Caco-2 (cell line): Measurements from ENCODE around the gene NFATC2. TPM values are rescaled to one million over a fixed set of nuclear protein-coding genes. Genes with fewer than 3 reads are reported as not detected.

Experiments
- BruUV-seq: library from RNA; stranded (reverse); fragments of 400-500 nt; replicated peaks from 2 replicates; lab custom pipeline; 2021; lab: Mats Ljungman, UMichigan
- CTCF ChIA-PET: fragments of 300-600 bp; sonication (Branson Sonifier 250); formaldehyde crosslinking; loops from one replicate; lab custom pipeline; 2022; ENCODE audit warnings: antibody characterized with exemption; lab: Charles Lee
- POLR2A ChIA-PET: fragments of 300-600 bp; sonication (Branson Sonifier 250); formaldehyde crosslinking; loops from one replicate; lab custom pipeline; 2022; ENCODE audit warnings: antibody characterized with exemption; lab: Charles Lee
- DNase-seq, 2 experiments: peaks; one replicate each; pipeline versions ENCODE4 v3.0.0 to v3.0.0-alpha.2; 2020 to 2022
- H3K27me3 ChIP-seq: replicated peaks from 2 replicates; pipeline ENCODE4 v1.6.0; 2011; ENCODE audit warnings: low read length; ENCODE audit not compliant: control insufficient read depth, insufficient read depth
- H3K36me3 ChIP-seq: 2 replicates; pipeline ENCODE4 v1.5.1; 2011; ENCODE audit warnings: low read length; ENCODE audit not compliant: control insufficient read depth, insufficient read depth
- H3K4me1 ChIP-seq: fragments of 250-450 bp; sonication (Bioruptor Pico); 2 replicates; pipeline ENCODE4 v1.5.1; 2020; ENCODE audit warnings: mild to moderate bottlenecking
- H3K4me3 ChIP-seq: 2 replicates; pipeline ENCODE4 v1.5.1; 2011; ENCODE audit warnings: low read depth, mild to moderate bottlenecking, control low read depth, low read length
- H3K9me3 ChIP-seq: fragments of 250-450 bp; sonication (Bioruptor Pico); 2 replicates; pipeline ENCODE4 v1.5.1; 2020; ENCODE audit warnings: mild to moderate bottlenecking, moderate library complexity
- H3K27ac Mint-ChIP-seq: one replicate; pipeline ENCODE4 v1.8.0; 2022; ENCODE audit warnings: mixed read lengths; ENCODE audit not compliant: unreplicated experiment
- H3K27me3 Mint-ChIP-seq: one replicate; pipeline ENCODE4 v1.8.0; 2022; ENCODE audit warnings: mixed read lengths; ENCODE audit not compliant: insufficient read depth, unreplicated experiment
- H3K36me3 Mint-ChIP-seq: one replicate; pipeline ENCODE4 v1.8.0; 2022; ENCODE audit warnings: mild to moderate bottlenecking, mixed read lengths; ENCODE audit not compliant: insufficient read depth, unreplicated experiment
- H3K4me1 Mint-ChIP-seq: one replicate; pipeline ENCODE4 v1.8.0; 2022; ENCODE audit warnings: low read depth, mixed read lengths; ENCODE audit not compliant: unreplicated experiment
- H3K4me3 Mint-ChIP-seq: one replicate; pipeline ENCODE4 v1.8.0; 2022; ENCODE audit warnings: mild to moderate bottlenecking, moderate library complexity, mixed read lengths; ENCODE audit not compliant: unreplicated experiment
- H3K9me3 Mint-ChIP-seq: one replicate; pipeline ENCODE4 v1.8.0; 2022; ENCODE audit warnings: mixed read lengths; ENCODE audit not compliant: unreplicated experiment
- CTCF ChIP-seq, 2 experiments: fragments of 200-600 bp in 1 of 2; IDR thresholded peaks; 1 replicate in 1 of 2; 2 replicates in 1 of 2; pipeline versions ENCODE4 v1.5.1 to v1.8.0; 2011 to 2022; ENCODE audit warnings: antibody characterized with exemption in 1 of 2, control low read depth in 1 of 2, inconsistent platforms in 1 of 2, low read depth in 1 of 2, low read length in 1 of 2, mild to moderate bottlenecking in 1 of 2, moderate library complexity in 1 of 2; ENCODE audit not compliant: insufficient read depth in 1 of 2, severe bottlenecking in 1 of 2, unreplicated experiment in 1 of 2
- intact Hi-C: fragments of 100-400 bp; cut with micrococcal nuclease; formaldehyde crosslinking; loops from one replicate; pipeline ENCODE4 v1.10.0; 2022; ENCODE audit not compliant: unreplicated experiment
- total RNA-seq: library from RNA; stranded (reverse); gene quantifications from 2 replicates; pipeline ENCODE4 v1.2.3, GENCODE V29; 2022

Gene NFATC2
- total RNA-seq, 1 experiment from 2014 or later = 20.8 TPM

- no peak overlapping the region for H3K4me3 Mint-ChIP-seq
- ChIA-PET POLR2A (no interaction called here), CTCF (interaction anchor here (0.8 to 2.3 kb wide), 2 partner anchors 152 to 184 kb away, joined by 3 to 6 read pairs; no protein-coding TSS in a partner anchor)
- no peak for DNase-seq
- H3K9me3 Mint-ChIP-seq = no peaks in the 10 kb centered on the region
- Histone ChIP-seq H3K9me3 (no peaks in the 10 kb centered on the region), H3K4me1 (no peaks in the 10 kb centered on the region), H3K36me3 (peaks cover 5% of the 10 kb centered on the region; the same call in 1 of the 2 replicates), H3K4me3 (no peak overlapping the region), H3K27me3 (no peaks in the 10 kb centered on the region)
- no peak overlapping the region for H3K27ac Mint-ChIP-seq
- intact Hi-C loops = no loop called here
- no peaks in the 10 kb centered on the region for H3K27me3 Mint-ChIP-seq
- BruUV-seq = no TSS peak
- TF ChIP-seq CTCF (IDR thresholded peaks at IDR 0.05; ENCODE audit: insufficient read depth in 1 of 2, low read depth in 1 of 2, low read length in 1 of 2, severe bottlenecking in 1 of 2, unreplicated experiment in 1 of 2) = no peak
- H3K4me1 Mint-ChIP-seq = no peaks in the 10 kb centered on the region
- H3K36me3 Mint-ChIP-seq = peaks cover 14% of the 10 kb centered on the region
Observed at GRCh38 chr20:51410586-51411325, 131.8 kb downstream of the NFATC2 start.

GRCh38 chr20:51409192-51409880 lies 133.2 kb downstream of the NFATC2 start:
- no peak for DNase-seq
- Histone ChIP-seq H3K9me3 (no peaks in the 10 kb centered on the region), H3K36me3 (peaks cover 5% of the 10 kb centered on the region; the same call in 1 of the 2 replicates), H3K4me1 (no peaks in the 10 kb centered on the region), H3K4me3 (no peak overlapping the region), H3K27me3 (no peaks in the 10 kb centered on the region)
- no peaks in the 10 kb centered on the region for H3K4me1 Mint-ChIP-seq
- intact Hi-C loops = no loop called here
- CTCF ChIA-PET = no interaction called here
- no peak for TF ChIP-seq CTCF (IDR thresholded peaks at IDR 0.05; ENCODE audit: insufficient read depth in 1 of 2, low read depth in 1 of 2, low read length in 1 of 2, severe bottlenecking in 1 of 2, unreplicated experiment in 1 of 2)
- peaks cover 14% of the 10 kb centered on the region for H3K36me3 Mint-ChIP-seq
- BruUV-seq = no TSS peak
- H3K9me3 Mint-ChIP-seq = no peaks in the 10 kb centered on the region
- POLR2A ChIA-PET = no interaction called here
- H3K27me3 Mint-ChIP-seq = no peaks in the 10 kb centered on the region
- H3K27ac Mint-ChIP-seq = no peak overlapping the region
- no peak overlapping the region for H3K4me3 Mint-ChIP-seq

- intact Hi-C loops = no loop called here
- Mint-ChIP-seq H3K36me3 (peaks cover 19% of the 10 kb centered on the region), H3K27ac (no peak overlapping the region), H3K4me3 (no peak overlapping the region), H3K4me1 (no peaks in the 10 kb centered on the region), H3K27me3 (no peaks in the 10 kb centered on the region), H3K9me3 (no peaks in the 10 kb centered on the region)
- H3K9me3 ChIP-seq = no peaks in the 10 kb centered on the region
- H3K4me1 ChIP-seq = no peaks in the 10 kb centered on the region
- CTCF ChIA-PET = interaction anchor here (0.5 to 1.7 kb wide), 2 partner anchors 190 to 656 kb away, joined by 3 read pairs; no protein-coding TSS in a partner anchor
- H3K36me3 ChIP-seq = peaks cover 3% of the 10 kb centered on the region
- no peak for TF ChIP-seq CTCF (IDR thresholded peaks at IDR 0.05; ENCODE audit: insufficient read depth in 1 of 2, low read depth in 1 of 2, low read length in 1 of 2, severe bottlenecking in 1 of 2, unreplicated experiment in 1 of 2)
- H3K4me3 ChIP-seq = no peak overlapping the region
- no peaks in the 10 kb centered on the region for H3K27me3 ChIP-seq
- POLR2A ChIA-PET = no interaction called here
- no TSS peak for BruUV-seq
- no peak for DNase-seq
Observed at GRCh38 chr20:51404297-51405060, 138.0 kb downstream of the NFATC2 start.
